HG03378 (cell line): ENCODE measurements around the gene STAG1.
A peak's percentile ranks its signal among the peaks of the same experiment; 100 is the strongest.
"Not testable (repeated sequence)": the region's sequence is repeated elsewhere in the genome, so short reads cannot be mapped to it uniquely, and the experiment has no call there.

Source experiments
- ATAC-seq: cut with Tn5 transposase; IDR thresholded peaks from one replicate; pipeline ENCODE4 v1.9.1; 2021; ENCODE audit warnings: mild to moderate bottlenecking, moderate library complexity; ENCODE audit not compliant: unreplicated experiment

The STAG1 gene

GRCh38 chr3:136343873-136344555, 408.2 kb downstream of the STAG1 start:
- ATAC-seq, result no peak

GRCh38 chr3:136343446-136343845, 408.7 kb downstream of the STAG1 start:
- no peak for ATAC-seq

GRCh38 chr3:136336329-136337100, 415.7 kb downstream of the STAG1 start:
- ATAC-seq, result no peak

- ATAC-seq, result not testable (repeated sequence)
Observed at GRCh38 chr3:136334726-136335125, 417.5 kb downstream of the STAG1 start.

GRCh38 chr3:136334209-136334608, 418.0 kb downstream of the STAG1 start:
- no peak for ATAC-seq

- ATAC-seq, result peak; percentile 28
Observed at GRCh38 chr3:136332776-136333175, 419.4 kb downstream of the STAG1 start.

GRCh38 chr3:136332302-136332701, 419.9 kb downstream of the STAG1 start:
- ATAC-seq, result peak; percentile 63

GRCh38 chr3:136330900-136331299, 421.3 kb downstream of the STAG1 start:
- ATAC-seq, result no peak

GRCh38 chr3:136329593-136329992, 422.6 kb downstream of the STAG1 start:
- ATAC-seq, result no peak

GRCh38 chr3:136327671-136328070, 424.5 kb downstream of the STAG1 start:
- no peak for ATAC-seq

- ATAC-seq, result no peak
Observed at GRCh38 chr3:136326316-136326715, 425.9 kb downstream of the STAG1 start.

GRCh38 chr3:136311968-136312367, 440.2 kb downstream of the STAG1 start:
- no peak for ATAC-seq

GRCh38 chr3:136311261-136311660, 440.9 kb downstream of the STAG1 start:
- no peak for ATAC-seq

GRCh38 chr3:136305879-136306278, 446.3 kb downstream of the STAG1 start:
- ATAC-seq, result no peak

- ATAC-seq, result no peak
Observed at GRCh38 chr3:136300444-136300843, 451.7 kb downstream of the STAG1 start.

GRCh38 chr3:136297826-136298225, 454.4 kb downstream of the STAG1 start:
- ATAC-seq, result no peak

GRCh38 chr3:136296960-136297359, 455.2 kb downstream of the STAG1 start:
- ATAC-seq, result no peak

- no peak for ATAC-seq
Observed at GRCh38 chr3:136294176-136294575, 458.0 kb downstream of the STAG1 start.

- no peak for ATAC-seq
Observed at GRCh38 chr3:136293279-136293678, 458.9 kb downstream of the STAG1 start.

- no peak for ATAC-seq
Observed at GRCh38 chr3:136292500-136292899, 459.7 kb downstream of the STAG1 start.

- ATAC-seq, result no peak
Observed at GRCh38 chr3:136291302-136291701, 460.9 kb downstream of the STAG1 start.
